Osteocyte (in vitro differentiated cells): ENCODE results near the gene SLC1A3. TPM values are rescaled to one million over a fixed set of nuclear protein-coding genes. Genes with fewer than 3 reads are reported as not detected.
A peak's percentile ranks its signal among the peaks of the same experiment; 100 is the strongest.

ENCODE experiments used
- DNase-seq: peaks from one replicate; pipeline ENCODE4 v3.0.0; 2021; ENCODE audit warnings: mixed read lengths; ENCODE audit not compliant: unreplicated experiment; ENCODE audit errors: extremely low spot score
- H3K27ac Mint-ChIP-seq: one replicate; pipeline ENCODE4 v1.8.0; 2021; ENCODE audit warnings: mild to moderate bottlenecking, mixed read lengths; ENCODE audit not compliant: unreplicated experiment
- H3K27me3 Mint-ChIP-seq: one replicate; pipeline ENCODE4 v1.8.0; 2021; ENCODE audit warnings: mixed read lengths; ENCODE audit not compliant: unreplicated experiment
- H3K36me3 Mint-ChIP-seq: one replicate; pipeline ENCODE4 v1.8.0; 2021; ENCODE audit warnings: mixed read lengths; ENCODE audit not compliant: unreplicated experiment
- H3K4me1 Mint-ChIP-seq: one replicate; pipeline ENCODE4 v1.8.0; 2021; ENCODE audit warnings: mixed read lengths; ENCODE audit not compliant: unreplicated experiment
- H3K4me3 Mint-ChIP-seq: one replicate; pipeline ENCODE4 v1.8.0; 2021; ENCODE audit warnings: mild to moderate bottlenecking, moderate library complexity, mixed read lengths; ENCODE audit not compliant: unreplicated experiment
- H3K9me3 Mint-ChIP-seq: one replicate; pipeline ENCODE4 v1.8.0; 2021; ENCODE audit warnings: mixed read lengths; ENCODE audit not compliant: unreplicated experiment
- CTCF ChIP-seq: fragments of 200-600 bp; sonication (generic); IDR thresholded peaks from 2 replicates; pipeline ENCODE4 v1.5.0; 2021; ENCODE audit warnings: antibody characterized with exemption, mild to moderate bottlenecking, moderate library complexity
- total RNA-seq: library from RNA; stranded (reverse); gene quantifications from 2 replicates; pipeline ENCODE4 v1.2.1, GENCODE V29; 2021

The SLC1A3 gene
- total RNA-seq, 1 donor from 2014 or later: 19.9 TPM

- no peak overlapping the region for H3K27ac Mint-ChIP-seq
- H3K27me3 Mint-ChIP-seq: no peaks in the 10 kb centered on the region
- H3K36me3 Mint-ChIP-seq: peaks cover 9% of the 10 kb centered on the region
- no peak overlapping the region for H3K4me3 Mint-ChIP-seq
- TF ChIP-seq CTCF: no peak
- peaks cover 17% of the 10 kb centered on the region for H3K4me1 Mint-ChIP-seq
- H3K9me3 Mint-ChIP-seq: no peaks in the 10 kb centered on the region
- DNase-seq: no peak
Measured at GRCh38 chr5:36686881-36687280, 80.5 kb downstream of the SLC1A3 start.

GRCh38 chr5:36688722-36689121, 82.3 kb downstream of the SLC1A3 start:
- no peak overlapping the region for H3K4me3 Mint-ChIP-seq
- H3K27ac Mint-ChIP-seq: no peak overlapping the region
- peaks cover 9% of the 10 kb centered on the region for H3K36me3 Mint-ChIP-seq
- no peak for DNase-seq
- H3K4me1 Mint-ChIP-seq: peaks cover 33% of the 10 kb centered on the region
- H3K9me3 Mint-ChIP-seq: no peaks in the 10 kb centered on the region
- TF ChIP-seq CTCF: peak; percentile 19
- H3K27me3 Mint-ChIP-seq: no peaks in the 10 kb centered on the region

- no peaks in the 10 kb centered on the region for H3K27me3 Mint-ChIP-seq
- H3K4me3 Mint-ChIP-seq: no peak overlapping the region
- no peak for TF ChIP-seq CTCF
- peaks cover 9% of the 10 kb centered on the region for H3K36me3 Mint-ChIP-seq
- H3K4me1 Mint-ChIP-seq: peaks cover 33% of the 10 kb centered on the region
- DNase-seq: no peak
- H3K27ac Mint-ChIP-seq: no peak overlapping the region
- no peaks in the 10 kb centered on the region for H3K9me3 Mint-ChIP-seq
Measured at GRCh38 chr5:36689225-36689624, 82.8 kb downstream of the SLC1A3 start.

GRCh38 chr5:36690041-36690961, 83.9 kb downstream of the SLC1A3 start:
- peak; percentile 89 for TF ChIP-seq CTCF
- Mint-ChIP-seq H3K27me3 (peaks cover 4% of the 10 kb centered on the region), H3K27ac (peak overlapping the region; percentile 74), H3K9me3 (no peaks in the 10 kb centered on the region), H3K4me3 (peak overlapping the region; percentile 76), H3K36me3 (peaks cover 5% of the 10 kb centered on the region), H3K4me1 (peaks cover 33% of the 10 kb centered on the region)
- DNase-seq: peak; percentile 90

GRCh38 chr5:36691226-36691625, 84.8 kb downstream of the SLC1A3 start:
- DNase-seq: no peak
- peaks cover under 1% of the 10 kb centered on the region for H3K36me3 Mint-ChIP-seq
- no peak overlapping the region for H3K4me3 Mint-ChIP-seq
- H3K27ac Mint-ChIP-seq: no peak overlapping the region
- peaks cover 7% of the 10 kb centered on the region for H3K27me3 Mint-ChIP-seq
- peaks cover 34% of the 10 kb centered on the region for H3K4me1 Mint-ChIP-seq
- no peak for TF ChIP-seq CTCF
- no peaks in the 10 kb centered on the region for H3K9me3 Mint-ChIP-seq
